GM13977 (cell line): ENCODE results near the gene CFAP57.

Source experiments
- DNase-seq: peaks from one replicate; pipeline ENCODE4 v3.0.0; 2012; ENCODE audit warnings: low spot score
- CTCF ChIP-seq: IDR thresholded peaks from 2 replicates; pipeline ENCODE4 v1.5.1; 2012; ENCODE audit warnings: mild to moderate bottlenecking, control low read depth; ENCODE audit not compliant: insufficient read depth; ENCODE audit errors: extremely low read depth, missing control alignments
- in situ Hi-C: fragments of 300-500 bp; cut with MboI; formaldehyde crosslinking; loops from one replicate; pipeline ENCODE4 v1.12.0; 2022; ENCODE audit warnings: low sequenced_read_pairs, low pct_unique_long_range_greater_than_20kb, mixed read lengths, inconsistent platforms; ENCODE audit not compliant: unreplicated experiment

The CFAP57 gene

GRCh38 chr1:43294761-43295160 lies 122.6 kb downstream of the CFAP57 start:
- DNase-seq, result no peak
- in situ Hi-C loops, result no loop called here
- no peak for TF ChIP-seq CTCF

GRCh38 chr1:43296207-43296606 lies 124.1 kb downstream of the CFAP57 start:
- no peak for DNase-seq
- no peak for TF ChIP-seq CTCF
- in situ Hi-C loops, result no loop called here

GRCh38 chr1:43298055-43298454 lies 125.9 kb downstream of the CFAP57 start:
- no peak for DNase-seq
- in situ Hi-C loops, result no loop called here
- TF ChIP-seq CTCF, result no peak

DNA sequence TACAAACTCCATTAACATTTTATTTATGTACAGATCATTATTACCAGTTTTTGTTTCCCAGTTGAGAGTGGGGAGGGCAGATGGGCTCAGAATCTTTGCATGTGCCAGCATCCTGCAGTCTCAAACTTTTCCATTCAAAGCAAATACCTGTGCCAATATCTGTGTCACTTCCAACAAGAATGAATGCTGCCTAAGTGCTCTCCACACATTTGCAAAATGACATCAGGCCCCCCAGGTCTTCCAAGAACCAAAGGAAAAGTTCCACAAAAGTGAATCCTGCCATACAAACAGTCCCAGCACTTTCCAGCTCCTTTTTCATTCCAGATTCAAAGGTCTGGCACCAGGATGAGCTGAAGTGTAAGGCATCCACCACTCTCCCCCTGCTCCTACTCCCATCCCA lies 127.0 kb downstream of the CFAP57 start:
- in situ Hi-C loops, result no loop called here
- DNase-seq, result no peak
- TF ChIP-seq CTCF, result no peak

- DNase-seq, result no peak
- in situ Hi-C loops, result no loop called here
- no peak for TF ChIP-seq CTCF
These were observed 128.4 kb downstream of the CFAP57 start, which contains the start of gene TIE1 for GRCh38 chr1:43300378-43301094. TIE1 (plus strand) TSS chr1:43300982; CDS start chr1:43301072, 90 bp downstream.

DNA sequence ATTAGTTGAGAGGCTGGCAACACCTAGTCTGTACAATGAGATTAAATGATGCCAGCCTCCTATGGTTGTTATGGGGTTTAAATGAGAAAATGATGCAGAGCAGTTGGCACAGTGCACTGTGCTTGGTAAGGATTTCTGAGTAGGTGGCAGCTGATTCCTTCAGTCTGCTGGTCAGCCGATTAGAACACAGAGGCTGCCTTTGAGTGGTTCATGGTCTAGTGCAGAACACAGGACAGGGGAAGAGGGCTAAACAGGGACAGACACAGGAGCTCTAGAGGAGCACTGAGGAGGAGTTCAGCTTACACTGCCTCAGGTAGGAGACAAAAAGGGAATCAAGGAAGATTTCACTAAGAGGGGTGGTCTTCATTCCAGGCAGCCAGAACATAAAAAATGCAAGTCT lies 130.1 kb downstream of the CFAP57 start:
- in situ Hi-C loops, result no loop called here
- no peak for TF ChIP-seq CTCF
- no peak for DNase-seq
